Measurements from ENCODE around the gene EIF2B4.

DNA sequence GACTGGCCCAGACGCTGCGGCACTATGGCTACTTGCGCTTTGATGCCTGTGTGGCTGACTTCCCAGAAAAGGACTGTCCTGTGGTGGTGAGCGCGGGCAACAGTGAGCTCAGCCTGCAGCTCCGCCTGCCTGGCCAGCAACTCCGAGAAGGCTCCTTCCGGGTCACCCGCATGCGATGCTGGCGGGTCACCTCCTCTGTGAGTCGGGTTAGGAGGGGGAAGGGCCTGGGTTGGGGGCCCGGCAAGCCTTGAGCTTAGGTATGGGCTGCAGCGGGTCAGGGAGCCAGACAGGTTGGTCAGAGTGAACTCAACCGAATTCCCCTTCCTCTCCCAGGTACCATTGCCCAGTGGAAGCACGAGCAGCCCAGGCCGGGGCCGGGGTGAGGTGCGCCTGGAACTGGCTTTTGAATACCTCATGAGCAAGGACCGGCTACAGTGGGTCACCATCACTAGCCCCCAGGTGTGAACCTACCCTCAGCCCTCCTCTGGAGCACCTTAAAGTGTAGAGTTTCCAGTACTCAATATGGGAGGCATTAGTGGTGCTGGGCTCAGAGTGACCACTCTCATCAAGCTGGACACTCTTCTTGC lies 5.5 kb upstream of the EIF2B4 start:
- TF ChIP-seq, protein P1, sequence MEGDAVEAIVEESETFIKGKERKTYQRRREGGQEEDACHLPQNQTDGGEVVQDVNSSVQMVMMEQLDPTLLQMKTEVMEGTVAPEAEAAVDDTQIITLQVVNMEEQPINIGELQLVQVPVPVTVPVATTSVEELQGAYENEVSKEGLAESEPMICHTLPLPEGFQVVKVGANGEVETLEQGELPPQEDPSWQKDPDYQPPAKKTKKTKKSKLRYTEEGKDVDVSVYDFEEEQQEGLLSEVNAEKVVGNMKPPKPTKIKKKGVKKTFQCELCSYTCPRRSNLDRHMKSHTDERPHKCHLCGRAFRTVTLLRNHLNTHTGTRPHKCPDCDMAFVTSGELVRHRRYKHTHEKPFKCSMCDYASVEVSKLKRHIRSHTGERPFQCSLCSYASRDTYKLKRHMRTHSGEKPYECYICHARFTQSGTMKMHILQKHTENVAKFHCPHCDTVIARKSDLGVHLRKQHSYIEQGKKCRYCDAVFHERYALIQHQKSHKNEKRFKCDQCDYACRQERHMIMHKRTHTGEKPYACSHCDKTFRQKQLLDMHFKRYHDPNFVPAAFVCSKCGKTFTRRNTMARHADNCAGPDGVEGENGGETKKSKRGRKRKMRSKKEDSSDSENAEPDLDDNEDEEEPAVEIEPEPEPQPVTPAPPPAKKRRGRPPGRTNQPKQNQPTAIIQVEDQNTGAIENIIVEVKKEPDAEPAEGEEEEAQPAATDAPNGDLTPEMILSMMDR (optimal IDR thresholded peaks at IDR 0.05 in 1 of 3, IDR thresholded peaks at IDR 0.05 in 1 of 3, conservative IDR thresholded peaks at IDR 0.05 in 1 of 3; ENCODE audit: extremely low read depth in 1 of 3, insufficient read depth in 2 of 3, low read length in 3 of 3) = no peak
- no peak for TF ChIP-seq EZH2 (IDR thresholded peaks at IDR 0.05; ENCODE audit: low read length)

All from keratinocyte (primary cell).